Stomach (tissue), 9 donors: ENCODE measurements around the gene CDC42BPG. TPM values are rescaled to one million over a fixed set of nuclear protein-coding genes. Genes with fewer than 3 reads are reported as not detected.

Experiments used
- DNase-seq, 2 donors: peaks; one replicate each; pipeline versions ENCODE4 v3.0.0 to v3.0.0-alpha.2; 2013 to 2019
- H3K27ac ChIP-seq, 5 donors: fragments of 200-600 bp in 4 of 5; sonication (generic) in 4 of 5; one replicate each; pipeline ENCODE4 v1.5.1; 2013 to 2019; ENCODE audit warnings: mild to moderate bottlenecking in 1 of 5, moderate library complexity in 1 of 5
- H3K27me3 ChIP-seq, 3 donors: fragments of 200-600 bp; sonication (generic); one replicate each; pipeline ENCODE4 v1.5.1; 2017 to 2019; ENCODE audit warnings: mixed run types in 1 of 3
- H3K36me3 ChIP-seq, 4 donors: fragments of 200-600 bp; sonication (generic); 1 replicate in 3 of 4; 2 replicates in 1 of 4; pipeline ENCODE4 v1.5.1; 2016 to 2019
- H3K4me1 ChIP-seq, 4 donors: fragments of 200-600 bp; sonication (generic); one replicate each; pipeline ENCODE4 v1.5.1; 2016 to 2019
- H3K4me3 ChIP-seq, 4 donors: fragments of 200-600 bp; sonication (generic) in 3 of 4; one replicate each; pipeline ENCODE4 v1.5.1; 2016 to 2019; ENCODE audit warnings: mild to moderate bottlenecking in 1 of 4
- H3K9me3 ChIP-seq, 4 donors: fragments of 200-600 bp; sonication (generic); one replicate each; pipeline ENCODE4 v1.5.1; 2016 to 2019
- CTCF ChIP-seq, 7 experiments: fragments of 450-650 bp in 4 of 7; fragments of 200-600 bp in 3 of 7; sonication (generic) in 3 of 7; IDR thresholded peaks; one replicate each; pipeline ENCODE4 v1.5.1; 2016 to 2019; ENCODE audit warnings: antibody characterized with exemption in 7 of 7, control low read depth in 2 of 7, mild to moderate bottlenecking in 1 of 7
- EP300 ChIP-seq: sonication (generic); formaldehyde crosslinking; IDR thresholded peaks from one replicate; pipeline ENCODE4 v1.6.1; 2017; ENCODE audit warnings: antibody characterized with exemption
- POLR2A ChIP-seq, 4 donors: fragments of 450-650 bp; IDR thresholded peaks; one replicate each; pipeline ENCODE4 v1.6.1; 2016; ENCODE audit warnings: antibody characterized with exemption in 4 of 4, control low read depth in 2 of 4, mild to moderate bottlenecking in 1 of 4, moderate library complexity in 1 of 4
- POLR2AphosphoS5 ChIP-seq, 3 donors: sonication (generic); formaldehyde crosslinking; IDR thresholded peaks; one replicate each; pipeline ENCODE4 v1.6.1; 2016; ENCODE audit warnings: antibody characterized with exemption in 3 of 3
- WGBS, 5 donors: extraction: QIAGEN DNeasy Blood & Tissue Kit in 3 of 5; methylation state at CpG; one replicate each; pipeline versions ENCODE4 v1.1.5 to v1.1.7; 2013 to 2018; 5-methylcytosine and 5-hydroxymethylcytosine counted together
- intact Hi-C: fragments of 100-400 bp; cut with DNase I; formaldehyde crosslinking; loops from one replicate; pipeline ENCODE4 v1.15.1; 2023; ENCODE audit warnings: low total_unique reads
- polyA plus RNA-seq, 3 donors: library from polyadenylated mRNA; stranded (reverse); fragments of 200-250 nt; gene quantifications; one replicate each; pipeline ENCODE4 v1.2.3, GENCODE V29; 2013
- total RNA-seq, 5 donors: library from RNA; depleted of rRNA; stranded (reverse); fragments of >200 nt; gene quantifications; one replicate each; pipeline versions ENCODE4 v1.1.0 to v1.2.3, GENCODE V29; 2014 to 2016
- donor health status: healthy with polysubstance abuse.
- donor health status: Bipolar disorder and iron deficiency.
- donor health status: healthy.

Gene CDC42BPG
- total and polyA plus RNA-seq, 8 donors = 8.9 to 66.5 (median 26.2) TPM

DNA sequence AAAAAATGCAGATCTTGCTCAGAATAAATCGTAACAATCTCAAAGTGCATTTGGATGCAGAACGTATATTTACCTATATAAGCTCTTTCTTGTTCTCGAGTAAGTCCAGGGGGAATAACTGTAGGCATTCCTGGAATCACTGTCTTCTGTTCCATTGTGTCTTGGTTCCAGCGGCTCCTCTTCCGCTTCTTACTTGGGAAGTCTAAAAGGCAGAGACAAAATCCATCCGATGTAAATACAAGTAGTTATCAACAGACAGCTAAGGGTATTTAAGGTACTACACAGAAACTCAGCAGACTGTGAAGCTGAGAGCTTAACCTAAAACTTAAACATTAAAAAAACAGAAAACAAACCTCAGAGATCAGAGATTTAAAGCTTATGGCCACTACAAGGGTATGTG lies 68.0 kb downstream of the CDC42BPG start:
- 33 to 51% (median 38%) methylated on average over 6 of the region's 6 CpGs for WGBS, 5 donors
- Histone ChIP-seq H3K27ac (peak overlapping the region in 2 of 5 donors; percentile 80 to 100), H3K27me3 (no peaks in the 10 kb centered on the region), H3K4me1 (peaks cover 47 to 66% (median 58%) of the 10 kb centered on the region in 4 donors), H3K4me3 (peak overlapping the region; percentile 93 to 99 (median 96)), H3K9me3 (no peaks in the 10 kb centered on the region), H3K36me3 (peaks cover 53 to 60% (median 55%) of the 10 kb centered on the region in 4 donors)
- TF ChIP-seq POLR2AphosphoS5 (IDR thresholded peaks at IDR 0.05) = no peak
- no peak for TF ChIP-seq EP300
- no peak for TF ChIP-seq POLR2A (IDR thresholded peaks at IDR 0.05)
- no peak for TF ChIP-seq CTCF (IDR thresholded peaks at IDR 0.05)
- no peak for DNase-seq
- intact Hi-C loops = no loop called here

GRCh38 chr11:64774144-64774543 lies 70.3 kb downstream of the CDC42BPG start:
- DNase-seq = no peak
- Histone ChIP-seq H3K27me3 (no peaks in the 10 kb centered on the region), H3K36me3 (peaks cover 76 to 83% (median 78%) of the 10 kb centered on the region in 4 donors), H3K4me1 (peaks cover 44 to 67% (median 56%) of the 10 kb centered on the region in 4 donors), H3K9me3 (no peaks in the 10 kb centered on the region), H3K4me3 (no peak overlapping the region), H3K27ac (no peak overlapping the region)
- TF ChIP-seq EP300 = no peak
- TF ChIP-seq POLR2AphosphoS5 (IDR thresholded peaks at IDR 0.05) = no peak
- TF ChIP-seq POLR2A (IDR thresholded peaks at IDR 0.05) = no peak
- TF ChIP-seq CTCF (IDR thresholded peaks at IDR 0.05) = no peak
- 57 to 70% (median 64%) methylated on average over 5 of the region's 5 CpGs for WGBS, 5 donors
- intact Hi-C loops = no loop called here

Other genes with a start within 250 kb of the CDC42BPG start
- 10 to 100 TPM in 1 of 5 donors, under 1 TPM in 1, not detected in 3; 0.14 to 16.9 TPM for gene NRXN2, start 121.5 kb downstream of the CDC42BPG start, total RNA-seq
- 1 to 10 TPM in 1 of 3 donors, under 1 TPM in 1, not detected in 1; 0.93 to 1.4 TPM for gene NRXN2, start 121.5 kb downstream of the CDC42BPG start, polyA plus RNA-seq
- gene RASGRP2, start 100.5 kb downstream of the CDC42BPG start, total RNA-seq = 10 to 100 TPM in 3 of 5 donors, 1 to 10 TPM in 2; 5.3 to 60.8 (median 13.4) TPM
- gene RASGRP2, start 100.5 kb downstream of the CDC42BPG start, polyA plus RNA-seq = 10 to 100 TPM in 1 of 3 donors, 1 to 10 TPM in 2; 7.2 to 20.6 (median 8.2) TPM
- gene PYGM, start 84.7 kb downstream of the CDC42BPG start, total RNA-seq = 1 to 10 TPM in 2 of 5 donors, under 1 TPM in 2, not detected in 1; 0.58 to 2.0 (median 1.4) TPM
- gene PYGM, start 84.7 kb downstream of the CDC42BPG start, polyA plus RNA-seq = 1 to 10 TPM in 2 of 3 donors, under 1 TPM in 1; 0.37 to 3.5 (median 3.1) TPM
- 100 to 1,000 TPM; 235 to 341 (median 279) TPM for gene SF1, start 66.1 kb downstream of the CDC42BPG start, total RNA-seq
- 10 to 100 TPM; 57.5 to 72.1 (median 63.4) TPM for gene SF1, start 66.1 kb downstream of the CDC42BPG start, polyA plus RNA-seq
- gene MAP4K2, start 41.4 kb downstream of the CDC42BPG start, total RNA-seq = 10 to 100 TPM in 2 of 5 donors, 1 to 10 TPM in 3; 2.3 to 66.9 (median 9.0) TPM
- 10 to 100 TPM; 13.0 to 20.9 (median 13.8) TPM for gene MAP4K2, start 41.4 kb downstream of the CDC42BPG start, polyA plus RNA-seq
- gene MEN1, start 34.1 kb downstream of the CDC42BPG start, total RNA-seq = 10 to 100 TPM in 4 of 5 donors, 1 to 10 TPM in 1; 9.4 to 62.5 (median 16.9) TPM
- 10 to 100 TPM; 12.9 to 16.4 (median 13.6) TPM for gene MEN1, start 34.1 kb downstream of the CDC42BPG start, polyA plus RNA-seq
- 100 to 1,000 TPM in 2 of 5 donors, 10 to 100 TPM in 3; 23.3 to 160 (median 56.2) TPM for gene EHD1, start 34.0 kb upstream of the CDC42BPG start, total RNA-seq
- 10 to 100 TPM; 17.9 to 24.6 (median 19.4) TPM for gene EHD1, start 34.0 kb upstream of the CDC42BPG start, polyA plus RNA-seq
- 10 to 100 TPM; 14.3 to 77.6 (median 46.1) TPM for gene ATG2A, start 72.6 kb upstream of the CDC42BPG start, total RNA-seq
- gene ATG2A, start 72.6 kb upstream of the CDC42BPG start, polyA plus RNA-seq = 10 to 100 TPM; 12.2 to 18.7 (median 16.3) TPM
- gene PPP2R5B, start 80.0 kb upstream of the CDC42BPG start, total RNA-seq = 10 to 100 TPM in 4 of 5 donors, 1 to 10 TPM in 1; 6.6 to 75.6 (median 25.7) TPM
- 10 to 100 TPM in 2 of 3 donors, 1 to 10 TPM in 1; 9.8 to 13.8 (median 12.3) TPM for gene PPP2R5B, start 80.0 kb upstream of the CDC42BPG start, polyA plus RNA-seq
- not detected for gene GPHA2, start 91.2 kb upstream of the CDC42BPG start, total RNA-seq
- under 1 TPM in 2 of 3 donors, not detected in 1; 0.30 to 0.50 TPM for gene GPHA2, start 91.2 kb upstream of the CDC42BPG start, polyA plus RNA-seq
- gene MAJIN, start 127.5 kb upstream of the CDC42BPG start, total RNA-seq = not detected
- gene MAJIN, start 127.5 kb upstream of the CDC42BPG start, polyA plus RNA-seq = under 1 TPM in 1 of 3 donors, not detected in 2; 0.20 TPM
- gene BATF2, start 152.3 kb upstream of the CDC42BPG start, total RNA-seq = 10 to 100 TPM in 1 of 5 donors, 1 to 10 TPM in 2, under 1 TPM in 1, not detected in 1; 0.73 to 29.5 (median 3.0) TPM
- 10 to 100 TPM in 1 of 3 donors, 1 to 10 TPM in 2; 3.4 to 10.8 (median 4.5) TPM for gene BATF2, start 152.3 kb upstream of the CDC42BPG start, polyA plus RNA-seq
- gene ARL2, start 169.5 kb upstream of the CDC42BPG start, total RNA-seq = 100 to 1,000 TPM in 2 of 5 donors, 10 to 100 TPM in 2, 1 to 10 TPM in 1; 4.9 to 237 (median 57.2) TPM
- 100 to 1,000 TPM in 1 of 3 donors, 10 to 100 TPM in 2; 88.3 to 119 (median 98.0) TPM for gene ARL2, start 169.5 kb upstream of the CDC42BPG start, polyA plus RNA-seq
- 10 to 100 TPM in 4 of 5 donors, 1 to 10 TPM in 1; 4.2 to 45.8 (median 13.3) TPM for gene SNX15, start 182.8 kb upstream of the CDC42BPG start, total RNA-seq
- 10 to 100 TPM; 18.7 to 22.5 (median 20.0) TPM for gene SNX15, start 182.8 kb upstream of the CDC42BPG start, polyA plus RNA-seq
- gene SAC3D1, start 196.6 kb upstream of the CDC42BPG start, total RNA-seq = 10 to 100 TPM in 2 of 5 donors, 1 to 10 TPM in 3; 1.8 to 97.6 (median 6.7) TPM
- 10 to 100 TPM in 2 of 3 donors, 1 to 10 TPM in 1; 8.9 to 14.5 (median 14.4) TPM for gene SAC3D1, start 196.6 kb upstream of the CDC42BPG start, polyA plus RNA-seq
- gene NAALADL1, start 213.9 kb upstream of the CDC42BPG start, total RNA-seq = 10 to 100 TPM in 2 of 5 donors, 1 to 10 TPM in 2, not detected in 1; 1.3 to 65.2 (median 18.1) TPM
- 10 to 100 TPM in 2 of 3 donors, 1 to 10 TPM in 1; 6.7 to 10.8 (median 10.0) TPM for gene NAALADL1, start 213.9 kb upstream of the CDC42BPG start, polyA plus RNA-seq
- 1 to 10 TPM; 1.4 to 9.1 (median 2.2) TPM for gene CDCA5, start 239.4 kb upstream of the CDC42BPG start, total RNA-seq
- gene CDCA5, start 239.4 kb upstream of the CDC42BPG start, polyA plus RNA-seq = 1 to 10 TPM; 3.5 to 6.7 (median 4.6) TPM
- 10 to 100 TPM; 17.6 to 62.0 (median 28.8) TPM for gene ZFPL1, start 239.6 kb upstream of the CDC42BPG start, total RNA-seq
- 10 to 100 TPM; 36.7 to 38.6 (median 37.4) TPM for gene ZFPL1, start 239.6 kb upstream of the CDC42BPG start, polyA plus RNA-seq